ENCODE measurements around the gene LENG8. TPM values are rescaled to one million over a fixed set of nuclear protein-coding genes. Genes with fewer than 3 reads are reported as not detected.

Gene LENG8
- total and polyA plus RNA-seq, 2 of the 13 experiments (the other 11 are each of a cell fraction or from before 2014, with no cell fraction given) = 14.3 to 41.9 TPM

- TF ChIP-seq KIAA2018 (CRISPR knock-in tag; IDR thresholded peaks at IDR 0.05; ENCODE audit: borderline replicate concordance) (no peak), SRY (CRISPR knock-in tag; IDR thresholded peaks at IDR 0.05) (no peak; the same call in 1 of the 2 replicates), HNRNPK (IDR thresholded peaks at IDR 0.05; ENCODE audit: low read depth, low read length, poor library complexity, severe bottlenecking) (peak; percentile 15), ZNF660 (CRISPR knock-in tag; IDR thresholded peaks at IDR 0.05; ENCODE audit: borderline replicate concordance, low read depth) (no peak), ZNF737 (CRISPR knock-in tag; IDR thresholded peaks at IDR 0.05; ENCODE audit: borderline replicate concordance) (no peak), ZNF24 (IDR thresholded peaks at IDR 0.05) (no peak), KLF13 (CRISPR knock-in tag; IDR thresholded peaks at IDR 0.05) (no peak), ZNF598 (CRISPR knock-in tag; IDR thresholded peaks at IDR 0.05; ENCODE audit: borderline replicate concordance) (no peak), NFATC3 (CRISPR knock-in tag; IDR thresholded peaks at IDR 0.05) (no peak), NBN (conservative IDR thresholded peaks at IDR 0.05) (no peak), ZNF713 (CRISPR knock-in tag; IDR thresholded peaks at IDR 0.05) (no peak), NONO (IDR thresholded peaks at IDR 0.05) (no peak), NONO (CRISPR knock-in tag; conservative IDR thresholded peaks at IDR 0.05) (no peak; the same call in 1 of the 2 replicates), ZNF34 (CRISPR knock-in tag; IDR thresholded peaks at IDR 0.05; ENCODE audit: borderline replicate concordance) (no peak), ZNF557 (CRISPR knock-in tag; IDR thresholded peaks at IDR 0.05) (no peak), ZNF775 (CRISPR knock-in tag; IDR thresholded peaks at IDR 0.05; ENCODE audit: borderline replicate concordance) (no peak)
- TF ChIP-seq, protein P1, sequence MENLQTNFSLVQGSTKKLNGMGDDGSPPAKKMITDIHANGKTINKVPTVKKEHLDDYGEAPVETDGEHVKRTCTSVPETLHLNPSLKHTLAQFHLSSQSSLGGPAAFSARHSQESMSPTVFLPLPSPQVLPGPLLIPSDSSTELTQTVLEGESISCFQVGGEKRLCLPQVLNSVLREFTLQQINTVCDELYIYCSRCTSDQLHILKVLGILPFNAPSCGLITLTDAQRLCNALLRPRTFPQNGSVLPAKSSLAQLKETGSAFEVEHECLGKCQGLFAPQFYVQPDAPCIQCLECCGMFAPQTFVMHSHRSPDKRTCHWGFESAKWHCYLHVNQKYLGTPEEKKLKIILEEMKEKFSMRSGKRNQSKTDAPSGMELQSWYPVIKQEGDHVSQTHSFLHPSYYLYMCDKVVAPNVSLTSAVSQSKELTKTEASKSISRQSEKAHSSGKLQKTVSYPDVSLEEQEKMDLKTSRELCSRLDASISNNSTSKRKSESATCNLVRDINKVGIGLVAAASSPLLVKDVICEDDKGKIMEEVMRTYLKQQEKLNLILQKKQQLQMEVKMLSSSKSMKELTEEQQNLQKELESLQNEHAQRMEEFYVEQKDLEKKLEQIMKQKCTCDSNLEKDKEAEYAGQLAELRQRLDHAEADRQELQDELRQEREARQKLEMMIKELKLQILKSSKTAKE (CRISPR knock-in tag; IDR thresholded peaks at IDR 0.05; ENCODE audit: borderline replicate concordance) = no peak; the same call in 1 of the 2 replicates
- TF ChIP-seq, protein P2, sequence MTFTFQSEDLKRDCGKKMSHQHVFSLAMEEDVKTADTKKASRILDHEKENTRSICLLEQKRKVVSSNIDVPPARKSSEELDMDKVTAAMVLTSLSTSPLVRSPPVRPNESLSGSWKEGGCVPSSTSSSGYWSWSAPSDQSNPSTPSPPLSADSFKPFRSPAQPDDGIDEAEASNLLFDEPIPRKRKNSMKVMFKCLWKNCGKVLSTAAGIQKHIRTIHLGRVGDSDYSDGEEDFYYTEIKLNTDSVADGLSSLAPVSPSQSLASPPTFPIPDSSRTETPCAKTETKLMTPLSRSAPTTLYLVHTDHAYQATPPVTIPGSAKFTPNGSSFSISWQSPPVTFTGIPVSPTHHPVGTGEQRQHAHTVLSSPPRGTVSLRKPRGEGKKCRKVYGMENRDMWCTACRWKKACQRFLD (CRISPR knock-in tag; IDR thresholded peaks at IDR 0.05; ENCODE audit: borderline replicate concordance) = no peak
These were observed 28.4 kb upstream of the LENG8 start (continued) for GRCh38 chr19:54420383-54421168.

Data from HepG2 (cell line).